ENCODE data around the gene TTLL5.

TTLL5 gene

DNA sequence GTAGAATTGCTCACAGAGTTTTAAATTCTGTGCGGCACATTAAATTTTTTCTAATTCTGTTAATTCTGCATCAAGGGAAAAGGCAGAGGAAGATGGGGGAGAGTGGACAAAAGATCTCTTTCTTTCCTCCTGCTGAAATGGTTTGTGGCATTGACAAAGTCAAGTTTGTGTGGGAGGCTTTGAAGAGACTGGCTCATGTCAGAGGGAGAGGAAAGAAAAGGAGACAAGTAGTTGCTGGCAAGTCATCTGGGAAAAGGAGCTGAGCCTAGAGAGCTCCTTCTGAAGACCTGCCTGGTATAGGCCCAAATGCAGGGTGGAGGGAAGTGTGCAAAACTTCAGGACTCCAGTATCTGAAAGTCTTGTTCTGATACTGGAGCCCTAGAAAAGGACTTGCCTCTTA, 36.3 kb downstream of the TTLL5 start:
- DNase-seq, result peak in 5 of 58 donors; percentile 4 to 34 (median 14)

DNA sequence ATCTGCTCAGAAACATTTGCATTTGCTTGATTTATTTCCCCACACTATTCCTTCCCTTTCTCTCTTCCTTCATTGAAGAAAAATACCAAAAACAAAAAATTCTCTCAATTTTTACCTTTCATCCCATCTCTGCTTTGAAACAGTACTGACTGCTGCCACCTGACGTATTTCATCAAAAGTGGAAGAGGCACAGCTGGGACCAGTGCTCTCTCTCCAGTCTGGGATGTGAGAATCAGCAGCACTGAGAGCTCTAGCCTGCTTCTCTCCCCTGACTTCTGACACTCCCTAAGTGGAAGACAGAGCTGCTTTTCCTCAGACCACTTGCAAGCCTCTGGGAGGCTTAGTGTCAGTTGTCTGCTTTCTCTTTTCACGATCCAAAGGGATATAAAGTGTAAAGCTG, 36.9 kb downstream of the TTLL5 start:
- DNase-seq, result no peak

DNA sequence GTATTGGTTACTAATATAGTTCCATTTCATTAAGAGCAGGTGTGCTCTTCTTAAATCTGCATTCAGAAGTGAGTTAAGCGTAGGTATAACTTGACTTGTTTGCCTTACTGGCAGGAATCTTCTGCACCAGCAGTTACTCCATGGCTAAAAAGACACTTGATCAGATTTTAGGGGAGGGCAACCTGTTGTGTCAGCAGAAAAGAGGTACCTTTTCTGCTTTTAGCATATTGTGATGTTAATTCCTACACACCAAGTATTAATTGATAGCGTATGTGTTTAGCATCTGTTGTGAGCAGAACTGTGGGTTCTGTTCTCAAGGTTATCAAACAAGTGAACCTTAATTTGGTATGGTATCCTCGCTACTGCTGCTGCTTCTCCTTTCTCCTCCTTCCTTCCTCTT, 38.3 kb downstream of the TTLL5 start:
- DNase-seq, result no peak

DNA sequence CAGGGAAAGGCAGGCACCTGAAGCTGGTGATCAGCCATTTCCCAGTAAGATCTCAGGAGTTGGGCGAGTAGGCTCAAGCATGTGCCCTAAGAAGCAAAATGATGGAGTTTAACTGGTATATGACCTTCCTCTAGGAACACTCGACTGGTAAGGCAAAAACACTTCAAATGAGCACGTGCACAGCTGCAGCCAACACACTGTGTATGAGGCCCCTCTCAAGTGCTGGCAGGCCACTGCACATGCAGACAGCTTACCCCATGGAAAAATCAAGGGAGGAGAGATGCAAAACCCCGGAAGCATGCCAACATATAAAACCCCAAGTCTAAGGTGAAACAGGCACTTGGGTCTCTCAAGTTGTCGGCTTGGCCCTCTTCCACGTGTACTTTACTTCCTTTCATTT, 39.2 kb downstream of the TTLL5 start:
- DNase-seq, result no peak

DNA sequence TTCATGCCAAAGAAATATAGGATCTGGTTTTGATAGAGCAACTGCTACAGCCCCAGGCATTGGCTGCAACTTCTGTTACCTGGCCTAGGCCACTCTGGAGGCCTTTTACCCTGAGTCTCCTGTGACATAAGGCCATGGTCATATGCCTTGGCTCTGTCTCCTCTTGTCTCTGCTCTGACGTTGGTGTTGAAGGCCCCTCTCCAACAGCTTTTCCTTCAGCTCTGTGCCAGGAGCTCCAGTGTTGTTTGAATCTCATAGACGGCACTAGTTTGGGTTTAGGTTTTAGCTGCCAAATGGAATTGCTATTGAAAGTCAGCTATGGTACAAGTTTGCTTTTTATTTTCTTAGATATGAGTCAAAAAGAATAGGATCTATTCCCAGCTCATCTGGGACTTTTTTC, 41.1 kb downstream of the TTLL5 start:
- DNase-seq, result peak in 1 of 58 donors; percentile 13

DNA sequence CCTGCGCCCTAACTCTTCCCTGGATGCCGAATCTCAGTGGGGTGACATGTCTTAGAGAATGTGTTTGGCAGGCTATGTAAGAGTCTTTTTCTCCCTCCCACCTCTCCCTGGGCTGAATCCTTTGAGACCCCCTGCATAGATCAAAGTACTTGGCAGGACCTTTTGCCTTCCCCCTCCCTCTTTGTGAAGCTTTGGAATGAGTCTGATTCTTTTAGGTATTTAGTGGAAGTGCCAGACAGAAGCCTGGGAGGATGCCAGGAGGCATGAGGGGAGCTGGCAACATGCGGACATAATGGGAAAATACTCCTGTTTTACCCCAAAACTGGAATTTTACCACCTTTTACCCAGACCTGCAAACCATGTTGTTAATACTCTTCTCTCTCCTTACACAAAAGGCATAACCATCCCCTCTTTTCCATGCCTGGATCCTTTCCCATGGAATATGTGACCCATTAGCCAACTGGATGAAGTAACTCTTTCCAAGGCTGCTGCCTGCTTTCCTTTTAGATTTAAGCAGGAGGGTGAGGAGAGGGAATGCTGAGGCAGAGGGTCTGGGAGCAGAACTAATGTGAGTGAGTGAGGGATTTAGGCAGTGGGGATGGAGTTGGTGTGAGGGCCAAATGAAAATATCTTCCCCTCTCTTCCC, 41.7 kb downstream of the TTLL5 start:
- DNase-seq, result peak in 27 of 58 donors; percentile 1 to 66 (median 19)

DNA sequence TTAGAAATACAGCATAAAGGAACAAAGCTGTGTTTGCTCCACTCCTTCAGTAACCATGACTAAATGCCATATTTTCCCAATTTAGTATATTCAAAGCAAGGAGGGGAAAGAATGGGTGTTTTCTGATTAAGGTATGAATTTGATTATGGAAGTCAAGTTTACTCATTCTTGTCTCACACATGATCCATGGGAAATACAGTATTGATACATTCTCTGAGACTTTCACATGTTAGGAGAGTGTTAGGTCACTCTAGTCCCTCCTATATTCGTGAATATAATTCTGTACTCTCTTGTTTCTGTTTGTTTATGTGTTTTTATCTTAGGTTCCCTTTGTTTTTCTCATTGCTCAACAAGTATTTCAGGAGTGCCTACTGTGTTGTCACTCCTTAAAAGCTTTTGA, 42.4 kb downstream of the TTLL5 start:
- no peak for DNase-seq

DNA sequence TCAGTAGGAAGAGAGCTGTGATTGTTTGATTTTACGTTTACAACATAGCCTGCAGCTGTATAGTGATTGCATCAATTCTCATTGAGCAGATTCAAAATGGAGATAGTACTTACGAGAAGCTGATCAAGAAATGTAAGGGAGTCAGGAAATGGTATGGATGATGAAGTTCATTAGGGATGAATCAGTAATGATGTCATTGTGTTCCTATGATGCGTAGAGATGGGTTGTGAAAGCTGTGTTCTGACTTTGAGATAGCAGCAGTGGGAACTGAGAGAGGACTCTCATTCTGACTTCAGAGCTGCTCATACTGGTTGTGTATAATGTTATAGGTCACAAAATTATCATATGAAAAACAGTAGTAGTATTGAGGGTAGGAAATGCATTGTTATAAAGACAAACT, 44.0 kb downstream of the TTLL5 start:
- no peak for DNase-seq

DNA sequence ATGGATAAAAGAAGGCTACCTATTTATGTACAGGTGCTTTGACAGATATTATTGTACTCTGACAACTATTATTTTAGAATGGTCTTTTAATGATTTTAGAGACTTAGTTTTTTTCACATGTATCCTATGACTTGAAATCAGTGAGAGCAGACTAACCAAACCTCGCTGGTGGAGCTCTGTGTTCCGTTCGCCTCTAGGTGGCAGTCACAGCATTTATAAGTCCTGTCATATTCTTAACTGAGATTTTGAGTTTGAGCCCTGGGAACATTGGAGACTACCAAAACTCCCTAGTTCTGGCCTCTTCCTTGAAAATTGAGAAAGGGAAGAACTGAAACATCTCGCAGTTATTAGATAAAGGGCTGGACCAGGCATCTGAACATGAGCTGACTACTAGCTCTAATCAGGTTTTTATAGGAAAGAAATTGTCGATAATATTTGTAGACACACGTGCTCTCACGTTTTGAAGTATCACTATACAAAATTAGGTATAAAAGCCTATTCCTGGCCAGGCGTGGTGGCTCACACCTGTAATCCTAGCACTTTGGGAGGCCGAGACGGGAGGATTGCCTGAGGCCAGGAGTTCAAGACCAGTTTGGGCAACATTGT, 48.3 kb downstream of the TTLL5 start:
- peak in 53 of 58 donors; percentile 5 to 84 (median 52) for DNase-seq

DNA sequence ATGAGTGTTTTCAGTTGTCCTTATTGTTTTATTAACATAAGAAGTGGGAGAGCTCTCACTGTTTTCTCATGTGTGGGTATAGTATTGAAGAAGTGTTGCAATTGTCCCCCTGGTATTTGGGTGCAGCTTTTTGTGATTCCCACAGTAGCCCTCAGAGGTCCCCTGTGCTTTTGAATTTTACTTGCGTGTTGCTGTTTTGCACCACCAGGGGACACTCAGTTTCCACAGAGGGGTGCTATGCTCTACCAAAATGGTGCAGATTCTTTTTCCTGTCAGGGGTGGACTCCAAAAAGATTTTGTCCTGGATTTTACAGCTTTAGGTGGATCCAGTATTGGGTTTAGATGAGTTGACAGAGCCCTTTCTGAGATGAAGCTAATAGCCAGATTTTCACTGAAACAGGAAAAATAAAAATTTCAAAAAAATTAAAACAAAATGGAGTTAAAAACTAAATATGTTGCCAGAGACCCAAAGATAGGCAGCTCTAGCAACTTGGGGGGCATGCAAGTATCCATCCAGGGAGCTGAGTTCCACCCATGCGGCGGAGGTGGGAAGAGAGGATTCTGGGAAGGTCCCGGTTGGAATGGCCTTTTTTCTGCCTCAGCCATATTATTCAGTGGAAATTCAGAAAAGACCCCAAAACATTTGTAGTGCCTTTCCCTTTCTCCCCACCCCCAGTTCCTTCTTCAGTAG, 50.2 kb downstream of the TTLL5 start:
- DNase-seq, result peak in 30 of 58 donors; percentile 1 to 58 (median 17)

DNA sequence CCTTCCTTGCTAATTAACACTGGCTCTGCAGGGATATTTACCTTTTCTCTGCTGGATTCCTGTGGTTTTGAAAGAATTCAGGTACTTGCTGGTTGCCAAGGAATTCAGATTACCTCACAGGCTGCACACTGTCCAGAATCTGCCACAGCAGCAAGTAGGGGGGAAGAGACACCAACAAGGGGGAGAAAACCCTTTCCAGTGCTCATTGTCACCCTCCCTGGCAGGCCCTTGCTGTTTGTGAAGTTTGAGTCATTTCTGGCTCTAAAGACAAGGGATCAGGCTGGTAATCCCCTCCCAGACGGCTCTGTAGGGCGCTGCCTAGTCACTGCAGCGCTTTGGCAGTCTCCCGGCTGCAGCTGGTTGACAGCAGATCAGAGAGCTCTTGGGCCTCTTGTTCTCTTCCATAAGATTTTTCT, 50.8 kb downstream of the TTLL5 start:
- peak in 55 of 58 donors; percentile 14 to 92 (median 72) for DNase-seq

DNA sequence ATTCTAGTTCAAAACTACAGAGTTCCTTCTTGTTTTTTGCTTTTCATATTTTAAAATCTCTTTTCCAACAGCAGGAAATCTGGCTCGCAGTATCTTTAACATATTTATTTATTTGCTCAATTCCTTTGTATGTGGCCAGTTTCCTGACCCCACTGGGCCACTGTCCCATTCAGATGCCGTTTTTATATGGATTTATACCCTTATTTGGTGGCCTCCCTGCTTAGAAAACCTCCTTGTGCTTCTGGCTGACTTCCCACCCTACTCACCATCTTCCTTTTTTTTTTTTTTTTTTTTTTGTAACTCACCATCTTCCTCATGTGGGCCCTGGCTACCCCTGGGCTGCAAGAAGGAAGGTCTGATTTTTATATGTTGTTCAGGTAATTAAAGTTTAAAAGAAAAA, 53.9 kb downstream of the TTLL5 start:
- DNase-seq, result no peak

DNA sequence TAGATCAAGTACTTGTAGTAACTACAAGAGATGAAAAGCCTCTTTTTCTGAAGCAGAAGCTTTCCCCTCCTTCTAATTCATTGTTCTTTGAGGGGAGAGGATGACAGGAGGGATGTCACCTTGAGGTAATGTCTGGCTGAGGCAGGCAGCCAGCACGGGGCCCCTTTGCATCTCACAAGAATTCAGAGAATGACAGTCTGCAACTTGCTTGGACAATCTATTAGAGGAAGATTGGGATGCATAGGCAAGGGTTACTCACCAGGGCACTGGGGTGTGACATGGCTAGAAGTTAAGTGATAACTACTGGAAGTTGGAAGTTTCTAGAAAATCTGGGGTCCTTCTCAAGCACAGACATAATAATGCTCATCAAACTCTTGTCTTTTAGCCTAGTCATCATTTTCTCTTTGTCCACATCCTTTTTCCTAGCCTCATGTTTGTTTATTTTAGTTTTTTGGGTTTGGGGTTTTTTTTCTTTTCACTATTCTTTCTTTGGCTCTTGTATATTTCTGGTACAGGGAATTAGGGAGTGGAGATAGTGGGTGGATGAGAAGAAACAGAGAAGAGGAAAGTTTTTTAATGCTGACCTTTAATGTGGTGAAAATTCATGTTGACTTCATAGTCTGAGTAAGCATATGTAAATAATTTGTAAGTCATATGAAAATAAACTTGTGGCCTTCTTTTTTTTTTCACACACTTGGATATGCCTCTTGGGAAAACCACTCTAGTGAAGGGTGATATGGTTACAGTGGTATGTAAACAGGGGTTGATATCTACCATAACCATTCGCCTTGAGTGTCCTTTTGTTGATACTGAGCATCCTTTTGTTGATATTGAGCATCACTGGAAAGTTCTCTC, 55.1 kb downstream of the TTLL5 start:
- no peak for DNase-seq

DNA sequence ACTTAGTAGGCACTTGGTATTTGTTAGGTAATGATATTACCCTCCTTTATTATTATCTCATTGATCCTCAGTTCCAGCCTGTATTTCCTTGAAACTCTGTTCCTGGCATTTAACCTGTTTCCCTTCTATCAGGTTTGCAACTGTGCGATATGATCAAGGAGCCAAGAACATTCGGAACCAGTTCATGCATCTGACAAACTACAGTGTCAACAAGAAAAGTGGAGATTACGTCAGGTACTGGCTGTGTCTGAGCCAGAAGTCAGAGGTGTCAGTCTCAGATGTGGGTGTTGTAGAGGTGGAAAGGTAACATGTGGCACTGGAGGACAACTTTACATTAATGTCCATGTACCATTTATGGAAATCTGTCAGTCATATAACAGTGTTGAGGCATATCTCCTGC, 56.7 kb downstream of the TTLL5 start:
- no peak for DNase-seq

DNA sequence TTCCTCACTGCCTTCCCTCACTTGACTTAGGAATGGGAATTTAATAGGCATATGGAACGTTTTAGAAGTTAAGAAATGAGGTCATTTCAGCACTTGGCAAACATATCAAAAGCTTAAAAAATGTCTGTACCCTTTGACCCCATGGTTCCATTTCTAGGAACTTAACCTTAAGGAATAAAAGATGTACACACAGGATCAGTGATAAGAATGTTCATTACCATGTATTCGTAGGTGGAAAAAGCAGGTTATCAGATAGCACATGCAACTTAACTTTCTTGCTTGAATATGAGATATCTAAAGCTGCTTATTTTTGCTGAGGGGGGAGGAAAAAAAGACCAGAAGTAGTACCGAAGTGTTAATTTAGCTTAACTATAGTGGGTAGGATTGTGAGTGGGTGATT, 57.2 kb downstream of the TTLL5 start:
- no peak for DNase-seq

DNA sequence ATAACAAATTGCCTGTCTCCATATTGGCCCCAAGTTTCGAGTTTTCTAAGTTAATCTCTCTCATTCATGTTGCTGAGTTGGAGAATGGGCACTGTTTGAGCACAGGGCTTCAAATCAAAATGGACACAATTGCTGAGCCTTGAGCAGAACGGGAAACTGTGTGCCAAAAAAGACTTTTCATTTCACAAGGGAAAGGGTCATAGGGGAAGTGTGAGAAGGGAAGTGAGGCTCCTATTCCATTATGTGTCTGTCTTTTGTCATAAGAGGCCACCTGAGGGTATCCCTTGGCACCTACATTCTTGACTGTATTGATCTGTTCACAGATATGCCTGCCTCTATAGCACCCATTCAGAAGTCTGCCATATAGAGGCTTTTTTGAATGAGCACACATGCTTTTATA, 59.1 kb downstream of the TTLL5 start:
- no peak for DNase-seq

DNA sequence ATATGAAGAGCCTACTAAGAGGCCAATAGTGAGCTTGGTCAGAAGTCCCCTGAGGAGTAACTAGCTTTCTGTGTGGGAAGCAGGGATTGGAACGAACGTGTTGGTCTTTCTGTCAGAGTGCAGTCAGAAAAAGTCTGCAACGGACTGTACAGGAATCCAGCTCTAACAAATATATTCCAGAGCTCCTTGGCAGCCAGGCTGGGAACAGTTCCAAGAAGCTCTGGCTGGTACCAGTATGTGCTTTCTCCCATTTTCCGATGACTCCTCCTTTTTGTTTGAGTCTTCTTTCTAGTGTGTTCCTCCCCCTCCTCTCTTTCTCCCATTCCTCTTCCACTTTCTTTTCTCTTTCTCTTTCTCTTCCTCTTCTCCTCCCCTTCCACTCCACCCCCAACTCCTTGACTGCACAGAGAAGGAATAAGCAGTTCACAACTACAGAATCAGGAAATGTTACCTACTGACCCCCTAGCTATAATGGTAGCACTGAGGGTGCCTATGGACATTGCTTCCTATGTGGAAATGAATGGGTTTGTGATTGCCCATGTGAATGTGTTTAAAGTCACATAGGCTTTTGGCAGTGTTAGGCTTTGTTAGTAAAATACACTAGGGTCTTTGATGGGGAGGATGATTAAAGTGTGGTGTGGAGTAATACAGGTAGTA, 59.9 kb downstream of the TTLL5 start:
- DNase-seq, result peak in 48 of 58 donors; percentile 10 to 85 (median 59)

DNA sequence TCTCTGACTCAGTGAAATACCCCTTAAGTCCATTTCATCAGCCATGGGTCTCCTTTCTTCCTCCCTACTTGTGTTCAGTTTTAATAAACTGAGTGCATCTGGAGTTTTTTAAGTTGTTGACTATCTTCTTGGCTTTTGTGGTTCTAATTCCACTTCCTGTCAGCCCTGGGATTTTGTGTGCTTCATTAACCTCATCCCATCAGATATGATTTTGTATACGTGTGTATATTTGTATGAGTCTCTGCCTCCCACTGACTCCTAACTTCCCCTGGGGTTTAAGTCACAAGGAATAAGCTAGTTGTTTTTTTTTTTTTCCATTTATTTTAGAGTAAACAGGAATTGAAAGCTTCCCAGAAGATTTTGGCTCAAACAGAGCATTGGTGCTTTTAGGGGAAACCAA, 62.7 kb downstream of the TTLL5 start:
- DNase-seq, result no peak

DNA sequence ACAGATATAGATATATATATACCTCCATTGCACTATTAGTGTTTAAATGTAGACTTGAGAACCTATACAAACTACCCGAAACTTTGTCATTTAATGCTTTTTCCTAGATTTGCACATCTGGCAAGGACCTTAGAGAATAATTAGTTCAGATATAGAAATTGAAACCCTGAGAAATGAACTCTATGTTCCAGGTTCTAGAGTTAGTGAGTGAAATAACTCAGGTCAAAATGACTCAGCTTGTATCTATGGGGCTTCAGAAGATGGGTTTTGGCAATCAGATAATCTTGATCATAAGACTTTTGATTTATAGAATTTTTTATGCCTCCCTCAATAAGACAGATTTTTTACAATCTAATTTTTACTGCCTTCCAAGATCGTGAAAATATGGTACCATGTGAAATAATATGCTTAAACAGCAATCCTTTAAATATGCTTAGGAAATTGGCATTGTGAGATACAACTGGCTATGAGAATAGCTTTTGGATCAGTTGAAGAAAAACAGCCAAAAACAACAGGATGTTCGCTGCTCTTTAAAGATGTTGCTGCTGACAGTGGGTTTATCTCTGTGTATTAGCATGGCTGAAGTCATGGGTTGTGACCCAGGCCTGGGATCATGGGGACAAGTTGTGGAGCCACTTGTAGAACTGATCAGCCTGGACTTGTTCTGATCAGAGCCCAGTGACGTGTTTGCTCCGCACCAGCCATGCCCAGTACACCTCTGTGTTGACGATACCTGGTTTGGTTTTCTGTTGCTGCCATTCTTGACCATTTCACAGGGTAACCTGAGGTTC, 63.6 kb downstream of the TTLL5 start:
- DNase-seq, result no peak

DNA sequence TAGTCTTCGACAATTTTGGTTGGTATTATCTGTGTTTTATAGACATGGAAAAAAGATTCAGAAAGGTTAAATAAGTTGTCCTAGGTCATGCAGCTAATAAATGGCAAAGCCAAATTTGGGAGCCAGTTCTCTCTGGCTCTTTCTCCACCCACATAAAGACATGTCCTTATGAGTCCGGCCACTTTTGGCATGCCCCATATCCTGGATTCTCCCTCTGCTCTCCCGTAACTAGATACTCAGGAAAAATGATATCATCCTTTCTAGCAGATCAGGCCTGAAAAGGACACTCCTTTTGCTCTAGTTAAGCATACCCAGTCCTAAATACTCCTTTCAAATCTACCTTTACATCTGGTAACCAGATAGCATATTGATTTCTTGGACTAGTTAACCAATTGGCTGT, 64.4 kb downstream of the TTLL5 start:
- DNase-seq, result no peak
